Astrocyte (in vitro differentiated cells and primary cell): ENCODE data around the gene PLXNB1. TPM values are rescaled to one million over a fixed set of nuclear protein-coding genes. Genes with fewer than 3 reads are reported as not detected.

Experiments
- DNase-seq: peaks from one replicate; pipeline ENCODE4 v3.0.0-alpha.2; 2010; ENCODE audit warnings: low read depth
- FAIRE-seq: peaks from 2 replicates; lab custom pipeline; 2011; peaks lifted over from hg19 to GRCh38; lab: Jason Lieb, UNC
- H2AFZ ChIP-seq: 2 replicates; pipeline ENCODE4 v1.6.0; 2012; ENCODE audit warnings: low read depth, low read length, inconsistent platforms
- H3K27ac ChIP-seq: 2 replicates; pipeline ENCODE4 v1.5.1; 2011; ENCODE audit warnings: low read depth, low read length, inconsistent platforms
- H3K27me3 ChIP-seq: 2 replicates; pipeline ENCODE4 v1.6.0; 2011; ENCODE audit warnings: low read length, inconsistent platforms; ENCODE audit not compliant: insufficient read depth
- H3K36me3 ChIP-seq: 2 replicates; pipeline ENCODE4 v1.5.1; 2011; ENCODE audit warnings: low read length, inconsistent platforms; ENCODE audit not compliant: insufficient read depth
- H3K4me1 ChIP-seq: 2 replicates; pipeline ENCODE4 v1.5.1; 2011; ENCODE audit warnings: low read length, inconsistent platforms; ENCODE audit not compliant: insufficient read depth
- H3K4me2 ChIP-seq: 2 replicates; pipeline ENCODE4 v1.6.0; 2012; ENCODE audit warnings: low read length, inconsistent platforms
- H3K4me3 ChIP-seq: 2 replicates; pipeline ENCODE4 v1.5.1; 2011; ENCODE audit warnings: low read depth, mild to moderate bottlenecking, low read length, inconsistent platforms; ENCODE audit not compliant: insufficient read depth
- H3K79me2 ChIP-seq: 2 replicates; pipeline ENCODE4 v1.6.0; 2012; ENCODE audit warnings: mild to moderate bottlenecking, low read length, inconsistent platforms; ENCODE audit not compliant: insufficient read depth
- H3K9ac ChIP-seq: 2 replicates; pipeline ENCODE4 v1.6.0; 2012; ENCODE audit warnings: mild to moderate bottlenecking, low read length, inconsistent platforms
- H3K9me3 ChIP-seq: 2 replicates; pipeline ENCODE4 v1.5.1; 2012; ENCODE audit warnings: low read depth, mild to moderate bottlenecking, low read length, inconsistent platforms; ENCODE audit not compliant: insufficient read depth
- H4K20me1 ChIP-seq: 2 replicates; pipeline ENCODE4 v1.6.0; 2012; ENCODE audit warnings: low read length, inconsistent platforms; ENCODE audit not compliant: insufficient read depth
- H3K27ac Mint-ChIP-seq: one replicate; pipeline ENCODE4 v1.8.0; 2021; ENCODE audit warnings: mild to moderate bottlenecking, mixed read lengths; ENCODE audit not compliant: unreplicated experiment
- H3K27me3 Mint-ChIP-seq: one replicate; pipeline ENCODE4 v1.8.0; 2021; ENCODE audit warnings: low read depth, mixed read lengths; ENCODE audit not compliant: unreplicated experiment
- H3K36me3 Mint-ChIP-seq: one replicate; pipeline ENCODE4 v1.8.0; 2021; ENCODE audit warnings: low read depth, mixed read lengths; ENCODE audit not compliant: unreplicated experiment
- H3K4me1 Mint-ChIP-seq: one replicate; pipeline ENCODE4 v1.8.0; 2021; ENCODE audit warnings: low read depth, mixed read lengths; ENCODE audit not compliant: unreplicated experiment
- H3K4me3 Mint-ChIP-seq: one replicate; pipeline ENCODE4 v1.8.0; 2021; ENCODE audit warnings: mild to moderate bottlenecking, moderate library complexity, mixed read lengths; ENCODE audit not compliant: unreplicated experiment
- H3K9me3 Mint-ChIP-seq: one replicate; pipeline ENCODE4 v1.8.0; 2021; ENCODE audit warnings: mild to moderate bottlenecking, mixed read lengths; ENCODE audit not compliant: unreplicated experiment
- EZH2 ChIP-seq: IDR thresholded peaks from 2 replicates; pipeline ENCODE4 v1.6.1; 2012; ENCODE audit warnings: mild to moderate bottlenecking, low read length, inconsistent platforms; ENCODE audit not compliant: insufficient read depth
- total RNA-seq: library from RNA; stranded (reverse); gene quantifications from 2 replicates; pipeline ENCODE4 v1.2.1, GENCODE V29; 2021
- TF ChIP-seq, protein P1 (sequence below): IDR thresholded peaks from 2 replicates; pipeline ENCODE4 v1.5.1; 2011; ENCODE audit warnings: low read depth, mild to moderate bottlenecking, inconsistent platforms, low read length, moderate library complexity; ENCODE audit not compliant: insufficient read depth

Gene PLXNB1
- total RNA-seq, 1 donor from 2014 or later = 59.2 TPM

DNA sequence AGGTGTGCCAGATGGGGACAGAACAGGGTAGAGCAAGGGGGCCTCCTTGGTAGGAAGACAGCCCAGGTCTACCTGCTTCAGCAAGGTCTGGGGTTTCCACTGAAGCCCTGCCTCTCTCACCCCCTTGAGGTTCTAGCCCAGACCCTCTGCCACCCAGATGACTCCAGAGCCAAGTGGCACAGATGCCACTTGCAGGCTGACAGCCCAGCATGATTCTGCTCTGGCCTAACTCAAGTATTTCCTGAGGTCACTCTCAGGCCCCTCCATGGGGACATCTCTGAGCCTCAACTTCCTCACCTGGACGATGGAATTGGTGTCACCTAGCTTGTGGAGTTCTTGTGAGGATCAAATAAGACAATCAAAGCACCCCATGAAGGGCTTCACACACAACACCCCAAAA, 23.9 kb downstream of the PLXNB1 start:
- Histone ChIP-seq H3K4me2 (no peak overlapping the region), H3K27ac (no peak overlapping the region), H3K36me3 (peaks cover 4% of the 10 kb centered on the region), H2AFZ (no peak overlapping the region), H4K20me1 (peaks cover 8% of the 10 kb centered on the region), H3K4me3 (no peak overlapping the region), H3K9me3 (no peaks in the 10 kb centered on the region), H3K4me1 (peaks cover 8% of the 10 kb centered on the region), H3K27me3 (no peaks in the 10 kb centered on the region), H3K9ac (no peak overlapping the region), H3K79me2 (no peaks in the 10 kb centered on the region)
- peaks cover 35% of the 10 kb centered on the region for H3K36me3 Mint-ChIP-seq
- TF ChIP-seq, protein P1, sequence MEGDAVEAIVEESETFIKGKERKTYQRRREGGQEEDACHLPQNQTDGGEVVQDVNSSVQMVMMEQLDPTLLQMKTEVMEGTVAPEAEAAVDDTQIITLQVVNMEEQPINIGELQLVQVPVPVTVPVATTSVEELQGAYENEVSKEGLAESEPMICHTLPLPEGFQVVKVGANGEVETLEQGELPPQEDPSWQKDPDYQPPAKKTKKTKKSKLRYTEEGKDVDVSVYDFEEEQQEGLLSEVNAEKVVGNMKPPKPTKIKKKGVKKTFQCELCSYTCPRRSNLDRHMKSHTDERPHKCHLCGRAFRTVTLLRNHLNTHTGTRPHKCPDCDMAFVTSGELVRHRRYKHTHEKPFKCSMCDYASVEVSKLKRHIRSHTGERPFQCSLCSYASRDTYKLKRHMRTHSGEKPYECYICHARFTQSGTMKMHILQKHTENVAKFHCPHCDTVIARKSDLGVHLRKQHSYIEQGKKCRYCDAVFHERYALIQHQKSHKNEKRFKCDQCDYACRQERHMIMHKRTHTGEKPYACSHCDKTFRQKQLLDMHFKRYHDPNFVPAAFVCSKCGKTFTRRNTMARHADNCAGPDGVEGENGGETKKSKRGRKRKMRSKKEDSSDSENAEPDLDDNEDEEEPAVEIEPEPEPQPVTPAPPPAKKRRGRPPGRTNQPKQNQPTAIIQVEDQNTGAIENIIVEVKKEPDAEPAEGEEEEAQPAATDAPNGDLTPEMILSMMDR = no peak
- no peak for TF ChIP-seq EZH2
- peaks cover 8% of the 10 kb centered on the region for H3K4me1 Mint-ChIP-seq
- FAIRE-seq (no peak), DNase-seq (no peak)
- H3K4me3 Mint-ChIP-seq = no peak overlapping the region
- H3K27ac Mint-ChIP-seq = no peak overlapping the region
- no peaks in the 10 kb centered on the region for H3K9me3 Mint-ChIP-seq
- no peaks in the 10 kb centered on the region for H3K27me3 Mint-ChIP-seq

DNA sequence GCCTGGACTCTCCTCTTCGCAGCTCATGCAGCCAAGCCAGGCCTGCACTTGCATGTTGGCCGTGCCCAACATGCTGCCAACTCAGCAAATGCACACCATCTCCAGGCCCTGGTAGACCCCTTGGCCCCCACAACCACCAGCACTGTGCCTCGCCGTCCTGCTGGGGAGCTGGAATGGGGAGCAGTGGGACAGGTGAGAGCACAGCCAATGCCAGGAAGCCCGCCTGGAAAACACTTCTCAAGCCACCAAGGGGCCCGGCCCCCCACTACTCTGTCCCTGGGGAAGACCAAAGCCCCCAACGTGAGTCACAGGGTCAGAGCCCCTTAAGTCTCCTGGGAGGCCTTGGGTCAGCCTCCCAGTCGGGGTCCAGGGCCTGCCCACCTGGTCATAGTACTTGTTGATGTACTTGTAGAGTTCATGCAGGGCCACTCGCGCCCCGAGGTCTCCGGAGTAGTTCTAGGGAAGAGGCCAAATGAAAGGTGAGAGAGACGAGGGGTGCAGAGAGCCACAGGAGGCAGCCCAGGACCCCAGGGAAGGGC, 24.5 kb downstream of the PLXNB1 start:
- no peaks in the 10 kb centered on the region for H3K9me3 Mint-ChIP-seq
- peaks cover 8% of the 10 kb centered on the region for H3K4me1 Mint-ChIP-seq
- Histone ChIP-seq H3K9ac (no peak overlapping the region), H4K20me1 (peaks cover 6% of the 10 kb centered on the region), H3K4me2 (no peak overlapping the region), H3K27me3 (no peaks in the 10 kb centered on the region), H3K4me1 (peaks cover 8% of the 10 kb centered on the region), H3K9me3 (no peaks in the 10 kb centered on the region), H3K36me3 (peaks cover 4% of the 10 kb centered on the region), H3K27ac (no peak overlapping the region), H3K4me3 (no peak overlapping the region), H3K79me2 (no peaks in the 10 kb centered on the region), H2AFZ (no peak overlapping the region)
- TF ChIP-seq EZH2 = no peak
- TF ChIP-seq, protein P1 = no peak
- H3K27ac Mint-ChIP-seq = no peak overlapping the region
- DNase-seq (no peak), FAIRE-seq (no peak)
- H3K36me3 Mint-ChIP-seq = peaks cover 35% of the 10 kb centered on the region
- no peaks in the 10 kb centered on the region for H3K27me3 Mint-ChIP-seq
- no peak overlapping the region for H3K4me3 Mint-ChIP-seq
